SKM-1 (cell line): ENCODE results near the gene AGFG2.
"Not testable (repeated sequence)": the region's sequence is repeated elsewhere in the genome, so short reads cannot be mapped to it uniquely, and the experiment has no call there.

Source experiments
- DNase-seq: peaks from one replicate; lab custom pipeline; 2025; ENCODE audit not compliant: unreplicated experiment; lab: John Stamatoyannopoulos, UW

Gene AGFG2

GRCh38 chr7:100538654-100539435, at the start of gene AGFG2:
Gene AGFG2, plus strand, starts transcription at chr7:100539203. Its CDS starts 144 bp downstream, at chr7:100539347.
- DNase-seq, result peak; percentile 99

GRCh38 chr7:100489824-100490223, 49.2 kb upstream of the AGFG2 start:
- DNase-seq, result no peak

GRCh38 chr7:100490483-100491191, 48.4 kb upstream of the AGFG2 start:
- no peak for DNase-seq

GRCh38 chr7:100491192-100491578, 47.8 kb upstream of the AGFG2 start:
- no peak for DNase-seq

- no peak for DNase-seq
Measured at GRCh38 chr7:100492738-100493475, 46.1 kb upstream of the AGFG2 start.

- DNase-seq, result no peak
Measured at GRCh38 chr7:100493476-100494264, 45.3 kb upstream of the AGFG2 start.

- DNase-seq, result no peak
Measured at GRCh38 chr7:100496509-100496908, 42.5 kb upstream of the AGFG2 start.

- not testable (repeated sequence) for DNase-seq
Measured at GRCh38 chr7:100500743-100501142, 38.3 kb upstream of the AGFG2 start.

GRCh38 chr7:100504031-100504430, 35.0 kb upstream of the AGFG2 start:
- not testable (repeated sequence) for DNase-seq

GRCh38 chr7:100504887-100505611, 34.0 kb upstream of the AGFG2 start:
- no peak for DNase-seq

- DNase-seq, result no peak
Measured at GRCh38 chr7:100506356-100506923, 32.6 kb upstream of the AGFG2 start.

GRCh38 chr7:100509231-100509630, 29.8 kb upstream of the AGFG2 start:
- DNase-seq, result no peak

- DNase-seq, result no peak
Measured at GRCh38 chr7:100510437-100511239, 28.4 kb upstream of the AGFG2 start.

GRCh38 chr7:100513212-100513810, 25.7 kb upstream of the AGFG2 start:
- DNase-seq, result no peak

GRCh38 chr7:100515072-100515532, 23.9 kb upstream of the AGFG2 start:
- DNase-seq, result no peak

- no peak for DNase-seq
Measured at GRCh38 chr7:100516135-100516812, 22.7 kb upstream of the AGFG2 start.

- DNase-seq, result no peak
Measured at GRCh38 chr7:100517305-100517704, 21.7 kb upstream of the AGFG2 start.

GRCh38 chr7:100519580-100519979, 19.4 kb upstream of the AGFG2 start:
- no peak for DNase-seq
